Ammon's horn (tissue), 1 donor: ENCODE measurements around the gene ALG8.
A peak's percentile ranks its signal among the peaks of the same experiment; 100 is the strongest.
"Not testable (repeated sequence)": the region's sequence is repeated elsewhere in the genome, so short reads cannot be mapped to it uniquely, and the experiment has no call there.

Source experiments
- DNase-seq: peaks from one replicate; pipeline ENCODE4 v3.0.0-alpha.2; 2016; ENCODE audit warnings: low spot score

ALG8 gene

GRCh38 chr11:78139422-78140391 is at the start of gene ALG8:
Gene ALG8, minus strand, starts transcription at chr11:78139626. Its CDS starts 38 bp downstream, at chr11:78139588.
- DNase-seq, result peak; percentile 95

GRCh38 chr11:78188286-78189173 is 49.1 kb upstream of the ALG8 start, which contains the start of the genes KCTD21 and USP35:
Gene KCTD21, minus strand, starts transcription at chr11:78188626. Its CDS starts 14,072 bp downstream, at chr11:78174554.
Gene USP35, plus strand, starts transcription at chr11:78188919. Its CDS starts 7,327 bp downstream, at chr11:78196246.
- peak; percentile 99 for DNase-seq

GRCh38 chr11:78187366-78188285 is 48.2 kb upstream of the ALG8 start:
- peak; percentile 80 for DNase-seq

GRCh38 chr11:78181185-78181584 is 41.8 kb upstream of the ALG8 start:
- DNase-seq, result no peak

GRCh38 chr11:78180751-78181150 is 41.3 kb upstream of the ALG8 start:
- DNase-seq, result no peak

- DNase-seq, result no peak
Measured at GRCh38 chr11:78179459-78180071, 40.1 kb upstream of the ALG8 start.

- DNase-seq, result no peak
Measured at GRCh38 chr11:78177216-78177615, 37.8 kb upstream of the ALG8 start.

- DNase-seq, result no peak
Measured at GRCh38 chr11:78176605-78177141, 37.2 kb upstream of the ALG8 start.

GRCh38 chr11:78175862-78176261 is 36.4 kb upstream of the ALG8 start:
- DNase-seq, result not testable (repeated sequence)

- DNase-seq, result no peak
Measured at GRCh38 chr11:78171951-78172350, 32.5 kb upstream of the ALG8 start.

GRCh38 chr11:78170874-78171549 is 31.6 kb upstream of the ALG8 start:
- no peak for DNase-seq

- no peak for DNase-seq
Measured at GRCh38 chr11:78170413-78170812, 31.0 kb upstream of the ALG8 start.

GRCh38 chr11:78168539-78169477 is 29.4 kb upstream of the ALG8 start:
- no peak for DNase-seq

- no peak for DNase-seq
Measured at GRCh38 chr11:78166855-78167469, 27.5 kb upstream of the ALG8 start.

- no peak for DNase-seq
Measured at GRCh38 chr11:78164471-78164870, 25.0 kb upstream of the ALG8 start.

GRCh38 chr11:78163828-78164227 is 24.4 kb upstream of the ALG8 start:
- no peak for DNase-seq

GRCh38 chr11:78161962-78162371 is 22.5 kb upstream of the ALG8 start:
- no peak for DNase-seq

GRCh38 chr11:78161346-78161745 is 21.9 kb upstream of the ALG8 start:
- no peak for DNase-seq
